CD14-positive monocyte (primary cell): ENCODE data around the gene MYOM1. TPM values are rescaled to one million over a fixed set of nuclear protein-coding genes. Genes with fewer than 3 reads are reported as not detected.

Source experiments
- DNase-seq, 3 donors: peaks; one replicate each; pipeline ENCODE4 v3.0.0-alpha.2; 2011 to 2022
- H2AFZ ChIP-seq: 2 replicates; pipeline ENCODE4 v1.6.0; 2012; ENCODE audit warnings: mild to moderate bottlenecking, low read depth, low read length, inconsistent platforms; ENCODE audit not compliant: insufficient read depth, poor library complexity, severe bottlenecking
- H3K27ac ChIP-seq, 2 donors: 1 replicate in 1 of 2; 2 replicates in 1 of 2; pipeline ENCODE4 v1.5.1; 2012 to 2013; ENCODE audit warnings: low read length in 2 of 2, control low read depth in 1 of 2, inconsistent platforms in 1 of 2, low read depth in 1 of 2, mild to moderate bottlenecking in 1 of 2
- H3K27me3 ChIP-seq, 2 donors: one replicate each; pipeline versions ENCODE4 v1.6.0 to v1.6.1; 2011 to 2013; ENCODE audit warnings: low read length in 2 of 2; ENCODE audit not compliant: control insufficient read depth in 2 of 2, insufficient read depth in 2 of 2
- H3K36me3 ChIP-seq, 2 donors: replicated peaks in 1 of 2; 1 replicate in 1 of 2; 2 replicates in 1 of 2; pipeline versions ENCODE4 v1.5.1 to v1.6.1; 2012 to 2013; ENCODE audit warnings: low read length in 2 of 2, control low read depth in 1 of 2, inconsistent platforms in 1 of 2, mild to moderate bottlenecking in 1 of 2; ENCODE audit not compliant: insufficient read depth in 2 of 2, control insufficient read depth in 1 of 2
- H3K4me1 ChIP-seq, 2 donors: 1 replicate in 1 of 2; 2 replicates in 1 of 2; pipeline versions ENCODE4 v1.5.1 to v1.6.1; 2012 to 2013; ENCODE audit warnings: low read length in 2 of 2, control low read depth in 1 of 2, inconsistent platforms in 1 of 2, mild to moderate bottlenecking in 1 of 2, moderate library complexity in 1 of 2; ENCODE audit not compliant: insufficient read depth in 2 of 2, control insufficient read depth in 1 of 2
- H3K4me2 ChIP-seq: replicated peaks from 2 replicates; pipeline ENCODE3; 2012; ENCODE audit warnings: low read length, moderate library complexity, mild to moderate bottlenecking; ENCODE audit not compliant: poor library complexity, severe bottlenecking; ENCODE audit errors: extremely low read depth
- H3K4me3 ChIP-seq, 3 experiments: fragments of 200-600 bp in 1 of 3; sonication (generic) in 1 of 3; replicated peaks in 1 of 3; 1 replicate in 2 of 3; 2 replicates in 1 of 3; pipeline ENCODE4 v1.5.1; 2011 to 2013; ENCODE audit warnings: low read length in 3 of 3, mild to moderate bottlenecking in 3 of 3, control low read depth in 2 of 3, low read depth in 2 of 3, inconsistent platforms in 1 of 3, moderate library complexity in 1 of 3
- H3K79me2 ChIP-seq: 2 replicates; pipeline ENCODE4 v1.6.0; 2012; ENCODE audit warnings: mild to moderate bottlenecking, control low read depth, inconsistent platforms, low read length, moderate library complexity; ENCODE audit not compliant: insufficient read depth
- H3K9ac ChIP-seq: 2 replicates; pipeline ENCODE4 v1.6.0; 2017; ENCODE audit warnings: low read length, mild to moderate bottlenecking; ENCODE audit not compliant: insufficient read depth, poor library complexity, severe bottlenecking
- H3K9me3 ChIP-seq, 2 donors: replicated peaks in 1 of 2; 1 replicate in 1 of 2; 2 replicates in 1 of 2; pipeline versions ENCODE4 v1.5.1 to v1.6.1; 2012 to 2013; ENCODE audit warnings: low read length in 2 of 2, control low read depth in 1 of 2; ENCODE audit not compliant: control insufficient read depth in 1 of 2, insufficient read depth in 1 of 2
- H4K20me1 ChIP-seq: 2 replicates; pipeline ENCODE4 v1.6.0; 2012; ENCODE audit warnings: mild to moderate bottlenecking, low read length, control low read depth, moderate library complexity; ENCODE audit not compliant: insufficient read depth
- H3K27ac Mint-ChIP-seq, 7 donors: one replicate each; pipeline ENCODE4 v1.8.0; 2020; ENCODE audit warnings: mild to moderate bottlenecking in 7 of 7, mixed read lengths in 7 of 7, moderate library complexity in 6 of 7, inconsistent platforms in 2 of 7
- H3K27me3 Mint-ChIP-seq, 3 donors: one replicate each; pipeline ENCODE4 v1.8.0; 2021 to 2022; ENCODE audit warnings: low read depth in 3 of 3, mild to moderate bottlenecking in 3 of 3, mixed read lengths in 3 of 3, moderate library complexity in 3 of 3, inconsistent platforms in 1 of 3
- H3K36me3 Mint-ChIP-seq, 2 donors: one replicate each; pipeline ENCODE4 v1.8.0; 2020; ENCODE audit warnings: mixed read lengths in 2 of 2, inconsistent platforms in 1 of 2, mild to moderate bottlenecking in 1 of 2
- H3K4me1 Mint-ChIP-seq: one replicate; pipeline ENCODE4 v1.8.0; 2020; ENCODE audit warnings: mild to moderate bottlenecking, mixed read lengths
- H3K4me3 Mint-ChIP-seq, 2 donors: one replicate each; pipeline ENCODE4 v1.8.0; 2020; ENCODE audit warnings: mild to moderate bottlenecking in 2 of 2, mixed read lengths in 2 of 2, moderate library complexity in 1 of 2
- H3K9me3 Mint-ChIP-seq, 7 donors: one replicate each; pipeline ENCODE4 v1.8.0; 2020 to 2022; ENCODE audit warnings: mixed read lengths in 7 of 7, mild to moderate bottlenecking in 6 of 7, moderate library complexity in 6 of 7, inconsistent platforms in 2 of 7
- CTCF ChIP-seq: fragments of 200-600 bp; IDR thresholded peaks from one replicate; pipeline ENCODE4 v1.8.0; 2022; ENCODE audit warnings: antibody characterized with exemption, mild to moderate bottlenecking
- WGBS: methylation state at CpG from one replicate; pipeline ENCODE4 v1.1.5; 2013; ENCODE audit warnings: missing lambda C conversion rate; ENCODE audit not compliant: insufficient coverage; 5-methylcytosine and 5-hydroxymethylcytosine counted together
- intact Hi-C, 2 donors: fragments of 100-400 bp; cut with micrococcal nuclease; formaldehyde crosslinking; loops; one replicate each; pipeline versions ENCODE4 v1.15.0 to v1.15.1; 2023
- polyA plus RNA-seq, 3 donors: library from polyadenylated mRNA; depleted of rRNA in 1 of 3; unstranded in 2 of 3; stranded (reverse) in 1 of 3; fragments of 300-500 nt in 2 of 3; fragments of >200 nt in 1 of 3; fragmentation: Illumina TruSeq in 2 of 3; gene quantifications; 1 replicate in 2 of 3; 2 replicates in 1 of 3; pipeline ENCODE4 v1.2.3, GENCODE V29; 2012 to 2021

MYOM1 gene
- polyA plus RNA-seq, 3 donors: 0.05 to 0.95 (median 0.22) TPM

GRCh38 chr18:3046216-3046808 is 173.5 kb downstream of the MYOM1 start:
- H3K27me3 ChIP-seq: no peaks in the 10 kb centered on the region
- Mint-ChIP-seq H3K27me3 (peaks cover 1 to 4% (median 2%) of the 10 kb centered on the region in 3 donors), H3K4me1 (peaks cover 26% of the 10 kb centered on the region), H3K27ac (no peak overlapping the region), H3K9me3 (no peaks in the 10 kb centered on the region), H3K4me3 (no peak overlapping the region), H3K36me3 (no peaks in the 10 kb centered on the region)
- H2AFZ ChIP-seq: no peak overlapping the region
- H3K27ac ChIP-seq: no peak overlapping the region
- TF ChIP-seq CTCF: no peak
- H3K4me2 ChIP-seq: no peak overlapping the region
- H3K4me1 ChIP-seq: peaks cover 17 to 18% of the 10 kb centered on the region in 2 donors
- intact Hi-C loops: no loop called here
- no peak for DNase-seq
- H3K79me2 ChIP-seq: no peaks in the 10 kb centered on the region
- H4K20me1 ChIP-seq: no peaks in the 10 kb centered on the region
- no peak overlapping the region for H3K9ac ChIP-seq
- H3K36me3 ChIP-seq: no peaks in the 10 kb centered on the region
- no peaks in the 10 kb centered on the region for H3K9me3 ChIP-seq
- 93% methylated on average over 2 of the region's 4 CpGs for WGBS
- H3K4me3 ChIP-seq: no peak overlapping the region

- peaks cover 14% of the 10 kb centered on the region in 2 donors for H3K4me1 ChIP-seq
- H3K9ac ChIP-seq: no peak overlapping the region
- no peaks in the 10 kb centered on the region for H3K36me3 ChIP-seq
- no peak overlapping the region for H3K27ac ChIP-seq
- H3K27ac Mint-ChIP-seq: peak overlapping the region in 5 of 7 donors; percentile 31 to 85 (median 48)
- no peaks in the 10 kb centered on the region for H3K27me3 ChIP-seq
- TF ChIP-seq CTCF: no peak
- H3K27me3 Mint-ChIP-seq: peaks cover 1 to 4% (median 2%) of the 10 kb centered on the region in 3 donors
- no peaks in the 10 kb centered on the region for H4K20me1 ChIP-seq
- no peaks in the 10 kb centered on the region for H3K36me3 Mint-ChIP-seq
- peak overlapping the region; percentile 13 for H2AFZ ChIP-seq
- peak overlapping the region in 2 of 3 experiments; percentile 16 to 41 for H3K4me3 ChIP-seq
- peak; percentile 37 to 68 (median 41) for DNase-seq
- H3K4me1 Mint-ChIP-seq: peaks cover 22% of the 10 kb centered on the region
- H3K9me3 ChIP-seq: no peaks in the 10 kb centered on the region
- peak overlapping the region; percentile 54 to 81 for H3K4me3 Mint-ChIP-seq
- 17% methylated on average over 5 of the region's 12 CpGs for WGBS
- no peaks in the 10 kb centered on the region for H3K79me2 ChIP-seq
- no peaks in the 10 kb centered on the region for H3K9me3 Mint-ChIP-seq
- H3K4me2 ChIP-seq: peak overlapping the region; percentile 49
- intact Hi-C loops: no loop called here
Observed at GRCh38 chr18:3044931-3045698, 174.7 kb downstream of the MYOM1 start.
